Fibroblast of mammary gland (primary cell): ENCODE results near the gene DYNC2I2.
A peak's percentile ranks its signal among the peaks of the same experiment; 100 is the strongest.
"Not testable (repeated sequence)": the region's sequence is repeated elsewhere in the genome, so short reads cannot be mapped to it uniquely, and the experiment has no call there.

Experiments used
- DNase-seq: peaks from one replicate; pipeline ENCODE4 v3.0.0-alpha.2; 2010; ENCODE audit warnings: low read depth
- H3K4me3 ChIP-seq: 2 replicates; pipeline ENCODE4 v1.5.1; 2011; ENCODE audit warnings: low read depth, mild to moderate bottlenecking, low read length, moderate library complexity; ENCODE audit not compliant: control insufficient read depth
- CTCF ChIP-seq: conservative IDR thresholded peaks from 2 replicates; pipeline ENCODE4 v1.5.1; 2011; ENCODE audit warnings: low read depth, low read length, inconsistent platforms; ENCODE audit not compliant: control insufficient read depth, insufficient read depth

Gene DYNC2I2

DNA sequence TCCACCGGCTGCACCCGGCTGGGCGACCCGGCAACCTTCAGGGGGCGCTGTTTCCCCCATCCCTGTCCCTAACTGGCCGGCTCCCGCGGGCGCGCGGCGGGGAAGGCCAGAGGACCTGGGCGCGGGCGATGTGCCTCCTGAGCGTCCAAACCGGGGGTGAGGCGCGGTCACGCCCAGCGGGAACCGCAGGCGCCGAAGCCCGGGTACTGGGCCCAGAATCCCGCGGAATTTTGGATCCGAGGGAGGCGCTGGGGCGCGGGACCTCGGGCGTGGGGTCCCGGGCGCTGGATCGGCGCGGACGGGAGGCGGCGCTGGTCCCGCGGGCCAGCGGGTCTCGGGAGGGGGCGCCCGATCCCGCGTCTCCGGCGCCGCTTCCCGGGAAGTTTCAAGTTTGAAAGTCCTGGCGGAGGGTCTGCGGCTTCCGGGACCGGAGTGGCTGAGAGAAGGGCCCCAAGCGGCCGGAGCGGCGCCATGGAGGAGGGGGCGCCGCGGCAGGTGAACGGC lies 45.9 kb upstream of the DYNC2I2 start, which contains the start of gene PKN3:
PKN3 (plus strand) TSS at position 59 of the 504 bp plus-strand sequence; CDS start at position 472, 413 bp downstream.
- DNase-seq: peak; percentile 69
- peak; percentile 62 for TF ChIP-seq CTCF
- H3K4me3 ChIP-seq: peak within 1 kb of the TSS; percentile 56

GRCh38 chr9:128701227-128701854 lies 44.7 kb upstream of the DYNC2I2 start:
- H3K4me3 ChIP-seq: no peak overlapping the region
- no peak for TF ChIP-seq CTCF
- no peak for DNase-seq

GRCh38 chr9:128699096-128699795 lies 42.6 kb upstream of the DYNC2I2 start:
- not testable (repeated sequence) for DNase-seq, H3K4me3 ChIP-seq

DNA sequence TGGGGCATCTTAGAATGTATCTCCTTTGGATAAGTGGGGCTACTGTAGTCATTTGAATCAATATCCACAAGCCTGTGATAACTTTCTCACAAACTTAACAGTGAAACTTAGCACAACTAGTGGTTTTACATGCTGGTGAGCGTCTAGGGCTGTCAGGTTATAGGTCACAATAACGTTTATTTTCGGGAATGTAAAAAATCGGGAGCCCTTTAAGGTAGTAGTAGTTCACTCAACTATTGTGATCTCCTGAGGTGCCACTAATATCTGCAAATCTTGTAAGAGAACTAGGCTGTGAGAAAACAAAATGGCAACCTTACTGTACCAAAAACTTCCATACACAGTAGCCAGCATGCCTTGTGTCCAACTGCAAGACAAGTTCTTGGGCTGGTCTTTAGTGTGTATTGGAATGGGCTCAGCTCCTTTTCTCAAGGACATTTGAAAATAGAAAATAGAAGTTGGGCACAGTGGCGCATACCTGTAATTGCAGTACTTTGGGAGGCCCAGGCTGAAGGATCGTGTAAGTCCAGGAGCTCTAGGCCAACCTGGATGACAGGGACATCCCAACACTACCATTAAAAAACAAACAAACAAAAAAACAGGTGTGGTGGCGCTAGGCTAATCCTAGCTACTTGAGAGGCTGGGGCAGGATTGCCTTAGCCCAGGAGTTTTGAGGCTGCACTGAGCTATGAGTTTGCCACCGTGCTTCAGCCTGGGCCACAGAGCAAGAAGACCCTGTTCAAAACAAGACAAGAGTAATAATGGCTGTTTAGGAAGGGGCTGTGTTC lies 40.5 kb upstream of the DYNC2I2 start:
- no peak for TF ChIP-seq CTCF
- no peak for DNase-seq
- H3K4me3 ChIP-seq: no peak overlapping the region

DNA sequence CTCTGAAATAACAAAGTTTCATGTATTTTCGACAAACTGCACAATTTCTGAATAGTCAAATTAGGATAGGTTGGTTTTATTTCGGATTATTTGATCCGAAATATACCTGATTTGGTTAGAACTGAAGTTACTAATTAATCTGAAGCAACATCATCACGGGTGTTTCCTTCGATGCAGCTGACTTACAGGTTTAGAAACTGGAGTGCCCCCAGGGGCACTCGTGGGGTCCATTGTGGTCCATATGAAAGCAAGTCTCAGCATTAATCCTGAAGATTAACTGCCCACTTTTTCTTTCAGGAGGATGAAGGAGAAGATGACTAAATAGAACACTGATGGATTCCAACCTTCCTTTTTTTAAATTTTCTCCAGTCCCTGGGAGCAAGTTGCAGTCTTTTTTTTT lies 37.7 kb upstream of the DYNC2I2 start:
- H3K4me3 ChIP-seq: no peak overlapping the region
- TF ChIP-seq CTCF: no peak
- DNase-seq: no peak

- DNase-seq: not testable (repeated sequence)
Measured at GRCh38 chr9:128693738-128694137, 37.1 kb upstream of the DYNC2I2 start.

GRCh38 chr9:128690684-128691034 lies 34.0 kb upstream of the DYNC2I2 start:
- H3K4me3 ChIP-seq: peak overlapping the region; percentile 97
- no peak for DNase-seq
- TF ChIP-seq CTCF: no peak

More at GRCh38 chr9:128693738-128694137, 37.1 kb upstream of the DYNC2I2 start:
- not testable (repeated sequence) for H3K4me3 ChIP-seq
